Measurements from ENCODE around the gene TCEAL1. TPM values are rescaled to one million over a fixed set of nuclear protein-coding genes. Genes with fewer than 3 reads are reported as not detected.
A peak's percentile ranks its signal among the peaks of the same experiment; 100 is the strongest.
"Not testable (repeated sequence)": the region's sequence is repeated elsewhere in the genome, so short reads cannot be mapped to it uniquely, and the experiment has no call there.

Gene TCEAL1
- total RNA-seq, 1 experiment from 2014 or later, result 4.9 TPM

GRCh38 chrX:103586659-103587058, 42.1 kb upstream of the TCEAL1 start (continued):
- TF ChIP-seq ZNF281 (CRISPR knock-in tag; IDR thresholded peaks at IDR 0.05) (no peak), ZNF396 (CRISPR knock-in tag; IDR thresholded peaks at IDR 0.05; ENCODE audit: borderline replicate concordance) (no peak)

- H3K27me3 Mint-ChIP-seq (ENCODE audit: low read depth); H3K4me3 Mint-ChIP-seq; CTCF ChIA-PET; H3K4me1 Mint-ChIP-seq; DNase-seq (ENCODE audit: low spot score); H3K27ac Mint-ChIP-seq; ATAC-seq: not testable (repeated sequence)
- H3K9me3 Mint-ChIP-seq, result peaks cover 15% of the 10 kb centered on the region
- POLR2A ChIA-PET, result interaction anchor here (0.6 kb wide), 1 partner anchor 37 kb away, joined by 6 read pairs; the partner anchor contains the start of gene TCEAL1
- peaks cover 38% of the 10 kb centered on the region for H3K36me3 Mint-ChIP-seq
Observed at GRCh38 chrX:103592295-103592694, 36.5 kb upstream of the TCEAL1 start.

- ATAC-seq, CTCF ChIA-PET: not testable (repeated sequence)
- peaks cover 15% of the 10 kb centered on the region for H3K9me3 Mint-ChIP-seq
Observed at GRCh38 chrX:103595202-103595601, 33.6 kb upstream of the TCEAL1 start.

GRCh38 chrX:103607364-103608305, 21.1 kb upstream of the TCEAL1 start, which contains the start of gene TCEAL3:
TSS of gene TCEAL3 (plus strand) at chrX:103607963. CDS start at chrX:103609065, 1,102 bp downstream.
- peaks cover 14% of the 10 kb centered on the region for H3K4me1 Mint-ChIP-seq
- H3K9me3 Mint-ChIP-seq, result no peaks in the 10 kb centered on the region
- no peaks in the 10 kb centered on the region for H3K36me3 Mint-ChIP-seq
- POLR2A ChIA-PET, result no interaction called here
- DNase-seq (ENCODE audit: low spot score) (peak; percentile 48), ATAC-seq (peak; percentile 85)
- H3K4me3 Mint-ChIP-seq, result peak within 1 kb of the TSS; percentile 77
- H3K27ac Mint-ChIP-seq, result no peak within 1 kb of the TSS
- H3K27me3 Mint-ChIP-seq (ENCODE audit: low read depth), result peaks cover 19% of the 10 kb centered on the region
- CTCF ChIA-PET, result interaction anchor here (1.1 kb wide), 1 partner anchor 22 kb away, joined by 4 read pairs; no protein-coding TSS in a partner anchor
- TF ChIP-seq E2F1 (CRISPR knock-in tag; IDR thresholded peaks at IDR 0.05) (no peak), NR3C1 (CRISPR knock-in tag; conservative IDR thresholded peaks at IDR 0.05; ENCODE audit: low read depth) (no peak), HMGXB4 (CRISPR knock-in tag; IDR thresholded peaks at IDR 0.05) (0 out of 2 replicates have a peak, but pooled peaks have one; percentile 29), STAT6 (CRISPR knock-in tag; conservative IDR thresholded peaks at IDR 0.05; ENCODE audit: low read depth) (no peak), MLX (CRISPR knock-in tag; IDR thresholded peaks at IDR 0.05) (no peak), ARID4B (CRISPR knock-in tag; IDR thresholded peaks at IDR 0.05; ENCODE audit: borderline replicate concordance) (no peak)

More at GRCh38 chrX:103595202-103595601, 33.6 kb upstream of the TCEAL1 start:
- DNase-seq (ENCODE audit: low spot score); POLR2A ChIA-PET; H3K27ac Mint-ChIP-seq; H3K4me1 Mint-ChIP-seq; H3K27me3 Mint-ChIP-seq (ENCODE audit: low read depth); H3K4me3 Mint-ChIP-seq: not testable (repeated sequence)
- H3K36me3 Mint-ChIP-seq, result peaks cover 35% of the 10 kb centered on the region
